HepG2 (cell line): ENCODE data around the gene BTBD17. TPM values are rescaled to one million over a fixed set of nuclear protein-coding genes. Genes with fewer than 3 reads are reported as not detected.

ENCODE experiments used
- ARHGAP35 ChIP-seq: sonication (generic); formaldehyde crosslinking; IDR thresholded peaks from 2 replicates; pipeline ENCODE4 v1.9.0; 2022; ENCODE audit warnings: mild to moderate bottlenecking, inconsistent platforms, moderate library complexity, missing genetic modification reagents, borderline replicate concordance
- ETS1 ChIP-seq: sonication (generic); formaldehyde crosslinking; IDR thresholded peaks from 2 replicates; pipeline ENCODE4 v1.4.0; 2020; ENCODE audit warnings: missing genetic modification reagents
- KAT2B ChIP-seq: fragments of 150-350 bp; IDR thresholded peaks from 2 replicates; pipeline ENCODE4 v1.6.1; 2014; ENCODE audit warnings: low read depth, low read length, borderline replicate concordance
- KIAA2018 ChIP-seq: sonication (generic); formaldehyde crosslinking; IDR thresholded peaks from 2 replicates; pipeline ENCODE4 v1.5.0; 2020; ENCODE audit warnings: mild to moderate bottlenecking, missing genetic modification reagents, borderline replicate concordance
- THRA ChIP-seq: sonication (generic); formaldehyde crosslinking; IDR thresholded peaks from 2 replicates; pipeline ENCODE4 v1.4.0; 2020; ENCODE audit warnings: missing genetic modification reagents, borderline replicate concordance
- THYN1 ChIP-seq: sonication (generic); formaldehyde crosslinking; IDR thresholded peaks from 2 replicates; pipeline ENCODE4 v1.8.1; 2023; ENCODE audit warnings: low read depth, mild to moderate bottlenecking, moderate library complexity, missing genetic modification reagents, borderline replicate concordance
- ZNF24 ChIP-seq: fragments of 450-650 bp; IDR thresholded peaks from 2 replicates; pipeline ENCODE4 v1.6.1; 2017; ENCODE audit warnings: antibody characterized with exemption, mild to moderate bottlenecking
- ZNF713 ChIP-seq: sonication (generic); formaldehyde crosslinking; IDR thresholded peaks from 2 replicates; pipeline ENCODE4 v1.4.0; 2020; ENCODE audit warnings: mild to moderate bottlenecking, missing genetic modification reagents
- ZSCAN31 ChIP-seq: sonication (generic); formaldehyde crosslinking; IDR thresholded peaks from 2 replicates; pipeline ENCODE4 v1.5.0; 2020; ENCODE audit warnings: low read depth, mild to moderate bottlenecking, missing genetic modification reagents
- polyA plus RNA-seq, 8 experiments: library from polyadenylated mRNA; depleted of rRNA in 3 of 8; stranded (reverse) in 7 of 8; unstranded in 1 of 8; fragments of >200 nt; fragmentation: Illumina TruSeq in 4 of 8; extraction: Trizol in 4 of 8; gene quantifications; 2 replicates each; pipeline versions ENCODE4 v1.2.1 to v1.2.3, GENCODE V29; 2011 to 2016; ENCODE audit warnings: low read depth in 4 of 8, missing spikeins in 1 of 8, mixed read lengths in 1 of 8; ENCODE audit not compliant: insufficient read depth in 1 of 8
- total RNA-seq, 5 experiments: library from RNA; depleted of rRNA; stranded (reverse); fragments of >200 nt; fragmentation: Illumina TruSeq; extraction: Trizol; gene quantifications; 2 replicates each; pipeline ENCODE4 v1.2.3, GENCODE V29; 2016; ENCODE audit warnings: low read depth in 1 of 5

Gene BTBD17
- total and polyA plus RNA-seq, 2 of the 13 experiments (the other 11 are each of a cell fraction or from before 2014, with no cell fraction given): not detected

GRCh38 chr17:74342224-74342623, 19.4 kb downstream of the BTBD17 start (continued):
- TF ChIP-seq ETS1 (CRISPR knock-in tag): no peak
- TF ChIP-seq ZSCAN31 (CRISPR knock-in tag): no peak
- TF ChIP-seq THYN1: no peak
- TF ChIP-seq ZNF713: no peak
- no peak for TF ChIP-seq THRA (CRISPR knock-in tag)
- TF ChIP-seq ZNF24: no peak
- TF ChIP-seq KIAA2018 (CRISPR knock-in tag): no peak
- no peak for TF ChIP-seq KAT2B
- TF ChIP-seq ARHGAP35: no peak
